ENCODE results near the gene LRRC74B.
"Not testable (repeated sequence)": the region's sequence is repeated elsewhere in the genome, so short reads cannot be mapped to it uniquely, and the experiment has no call there.

The LRRC74B gene

DNA sequence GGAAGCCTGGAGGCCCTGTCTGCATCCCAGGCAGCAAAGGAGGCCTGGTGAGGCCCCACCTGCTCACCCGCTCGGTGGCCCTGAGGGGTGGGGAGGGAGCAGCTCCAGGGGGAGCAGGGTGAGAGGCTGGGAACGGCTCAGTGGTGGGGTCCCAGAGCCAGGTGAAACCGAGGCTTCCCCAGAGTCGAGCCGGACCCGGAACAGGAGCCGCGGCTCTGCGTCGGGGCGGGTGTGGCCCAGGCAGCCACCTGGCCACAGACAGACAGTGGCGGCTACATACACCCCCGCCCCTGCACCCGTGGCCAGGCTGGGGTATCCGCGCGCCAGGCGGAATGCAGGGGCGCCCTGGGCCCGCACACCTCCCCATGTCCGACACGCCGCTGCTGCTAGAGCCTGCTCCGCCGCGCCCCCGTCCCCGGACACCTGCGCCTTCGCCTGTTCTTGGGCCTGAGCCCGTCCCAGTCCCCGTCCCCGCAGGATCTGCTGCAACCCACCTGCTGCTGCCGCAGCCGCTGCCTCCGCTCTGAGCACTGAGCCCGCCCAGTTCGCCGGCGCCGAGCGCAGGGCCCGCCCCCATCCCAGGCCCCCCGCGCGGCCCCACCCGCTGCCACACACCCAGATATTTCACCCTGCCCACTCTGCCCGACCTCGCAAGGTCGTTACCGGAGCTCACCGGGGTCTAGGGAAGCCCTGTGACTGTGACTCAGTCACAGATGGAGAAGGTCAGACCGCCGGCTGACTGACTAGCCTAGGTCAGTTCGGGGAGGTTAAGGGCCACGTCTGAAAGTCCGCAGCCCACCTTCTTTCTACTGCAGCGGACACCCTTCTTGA lies 13.5 kb upstream of the LRRC74B start, which contains the start of gene SLC7A4:
SLC7A4 (minus strand) TSS at position 525 of the 831 bp plus-strand sequence. CDS start 749 bp downstream, outside the sequence.
- DNase-seq (ENCODE audit: low read depth) = no peak

DNA sequence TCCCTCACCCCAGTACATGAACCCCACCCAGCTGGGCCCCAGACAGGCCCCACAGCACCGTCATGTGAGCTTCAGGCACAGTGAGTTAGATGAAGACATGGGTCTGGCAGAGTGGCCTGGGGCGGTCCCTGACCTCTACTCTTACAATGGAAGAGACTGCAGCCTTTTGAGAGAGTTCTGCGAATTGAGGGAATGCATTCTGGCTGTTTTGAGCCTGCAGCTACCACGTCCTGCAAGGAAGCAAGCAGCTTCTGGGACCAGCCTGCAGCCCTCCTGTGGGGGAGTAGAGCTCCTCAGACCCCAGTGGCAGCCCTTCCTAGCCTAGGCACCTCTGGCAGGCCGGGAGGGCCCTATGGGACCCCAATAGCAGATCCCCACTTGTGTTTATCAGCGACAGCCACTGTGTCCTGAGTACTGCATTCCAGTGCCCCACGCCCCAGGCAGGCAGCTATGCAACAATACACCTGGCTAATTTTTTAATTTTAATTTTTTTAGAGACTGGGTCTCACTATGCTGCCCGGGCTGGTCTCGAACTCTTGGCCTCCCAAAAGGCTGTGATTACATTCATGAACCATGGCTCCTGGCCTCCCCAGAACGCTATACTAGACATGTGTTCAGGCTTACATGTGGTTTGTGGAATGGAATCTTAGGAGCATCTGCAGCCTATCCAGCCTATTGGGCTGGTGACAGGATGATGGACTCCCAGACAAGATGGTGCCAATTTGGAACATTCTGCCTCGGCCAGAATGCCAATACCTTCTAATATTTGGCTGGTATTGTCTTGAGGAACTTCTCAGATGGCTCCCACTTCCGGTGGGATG lies 12.7 kb upstream of the LRRC74B start:
- DNase-seq (ENCODE audit: low read depth) = no peak

DNA sequence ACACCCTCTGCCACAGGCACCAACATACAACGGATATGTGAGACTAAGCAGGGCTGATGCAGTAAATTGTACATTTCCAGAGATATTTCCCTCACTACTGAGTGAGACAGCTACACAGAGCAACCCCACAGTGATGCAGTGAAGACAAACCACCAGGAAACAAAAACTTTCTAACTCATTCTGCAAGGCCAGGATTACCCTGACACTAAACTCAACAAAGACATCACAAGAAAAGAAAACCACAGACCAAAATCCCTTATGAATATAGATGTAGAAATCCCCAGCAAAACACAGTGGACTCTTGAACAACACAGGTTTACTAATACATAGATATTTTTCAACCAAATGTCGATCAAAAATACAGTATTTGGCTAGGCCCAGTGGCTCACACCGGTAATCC lies 11.9 kb upstream of the LRRC74B start:
- DNase-seq (ENCODE audit: low read depth) = no peak

- peak; percentile 29 for DNase-seq (ENCODE audit: low read depth)
These were observed 10.8 kb upstream of the LRRC74B start for GRCh38 chr22:21034989-21035388.

DNA sequence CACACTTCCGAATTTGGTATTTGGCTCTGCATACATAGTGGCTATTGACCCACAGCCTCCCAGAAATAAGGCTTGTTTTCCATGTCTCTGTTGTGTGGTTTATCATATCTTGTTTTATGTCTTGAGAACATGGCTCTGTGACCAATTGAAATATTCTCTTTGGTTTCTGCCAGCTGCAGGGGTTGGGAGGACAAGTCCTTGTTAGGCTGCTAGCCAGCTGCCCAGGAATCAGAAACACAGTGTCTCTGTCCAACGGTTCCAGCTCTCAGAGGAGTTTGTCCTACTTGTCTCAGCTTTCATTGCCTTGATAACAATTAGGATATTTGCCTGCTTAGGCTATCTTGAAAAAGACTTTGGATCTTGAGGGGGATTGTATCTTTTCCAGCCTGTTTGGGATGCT lies 7.3 kb upstream of the LRRC74B start:
- peak; percentile 65 for DNase-seq (ENCODE audit: low read depth)

- DNase-seq (ENCODE audit: low read depth) = not testable (repeated sequence)
These were observed 6.6 kb upstream of the LRRC74B start for GRCh38 chr22:21039158-21039557.

GRCh38 chr22:21041937-21042336 lies 3.8 kb upstream of the LRRC74B start:
- peak; percentile 80 for DNase-seq (ENCODE audit: low read depth)

- peak; percentile 54 for DNase-seq (ENCODE audit: low read depth)
These were observed 2.5 kb upstream of the LRRC74B start for GRCh38 chr22:21042978-21043859.

DNA sequence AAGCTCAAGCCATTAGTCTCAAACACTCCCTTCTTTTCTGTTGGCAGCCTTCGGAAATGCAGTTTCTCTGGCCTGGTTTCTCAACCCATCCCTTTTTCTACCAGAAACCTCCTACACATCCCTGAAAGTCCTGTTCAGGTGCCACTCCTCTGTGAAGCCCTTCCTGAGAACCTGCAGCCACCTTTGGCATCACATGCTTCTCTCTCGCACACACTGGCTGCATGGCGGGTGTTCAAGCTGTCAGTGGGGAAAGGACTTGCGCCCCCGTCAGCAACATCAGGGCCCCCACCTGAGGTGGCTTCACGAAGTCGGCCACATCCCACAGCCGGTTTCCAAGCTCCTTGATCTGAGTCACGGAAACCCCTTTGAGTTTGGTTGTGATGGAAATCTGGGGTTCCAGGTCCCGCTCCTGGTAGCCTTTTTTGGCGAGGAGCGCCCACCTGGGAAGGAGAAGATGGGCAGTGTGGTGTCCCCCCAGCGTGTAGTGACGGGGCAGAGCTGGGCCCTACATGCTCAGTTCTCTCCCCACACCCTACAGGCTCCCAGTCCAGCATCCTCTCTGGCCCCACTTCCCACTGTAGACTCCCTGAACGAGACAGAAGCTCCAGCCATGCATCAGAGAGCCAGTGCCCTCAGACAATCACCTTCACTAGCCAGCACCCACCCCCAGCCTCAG lies 1.7 kb upstream of the LRRC74B start:
- no peak for DNase-seq (ENCODE audit: low read depth)

GRCh38 chr22:21044931-21045584 lies 688 bp upstream of the LRRC74B start:
- DNase-seq (ENCODE audit: low read depth) = peak; percentile 87

- DNase-seq (ENCODE audit: low read depth) = no peak
These were observed 1.4 kb downstream of the LRRC74B start for GRCh38 chr22:21047035-21047661.

GRCh38 chr22:21047730-21048129 lies 2.0 kb downstream of the LRRC74B start:
- no peak for DNase-seq (ENCODE audit: low read depth)

DNA sequence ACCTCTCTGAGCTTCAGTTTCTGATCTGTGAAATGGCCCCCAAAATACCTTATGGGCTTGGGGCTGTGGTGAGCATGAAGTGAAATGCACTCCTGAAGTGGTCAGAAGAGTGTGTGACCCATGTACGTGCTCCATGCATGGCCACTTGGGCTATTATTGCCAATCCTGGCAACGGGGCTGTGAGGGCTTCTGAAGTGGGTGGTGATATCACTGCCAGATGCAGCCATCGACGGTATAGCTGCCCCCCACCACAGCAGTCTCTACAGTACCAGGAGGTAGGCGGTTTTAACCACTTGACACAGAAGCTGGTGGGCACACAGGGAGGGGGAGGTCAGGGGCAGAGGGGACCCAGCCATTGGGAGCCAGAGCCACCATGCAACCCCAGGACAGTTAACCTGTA lies 2.7 kb downstream of the LRRC74B start:
- DNase-seq (ENCODE audit: low read depth) = not testable (repeated sequence)

DNA sequence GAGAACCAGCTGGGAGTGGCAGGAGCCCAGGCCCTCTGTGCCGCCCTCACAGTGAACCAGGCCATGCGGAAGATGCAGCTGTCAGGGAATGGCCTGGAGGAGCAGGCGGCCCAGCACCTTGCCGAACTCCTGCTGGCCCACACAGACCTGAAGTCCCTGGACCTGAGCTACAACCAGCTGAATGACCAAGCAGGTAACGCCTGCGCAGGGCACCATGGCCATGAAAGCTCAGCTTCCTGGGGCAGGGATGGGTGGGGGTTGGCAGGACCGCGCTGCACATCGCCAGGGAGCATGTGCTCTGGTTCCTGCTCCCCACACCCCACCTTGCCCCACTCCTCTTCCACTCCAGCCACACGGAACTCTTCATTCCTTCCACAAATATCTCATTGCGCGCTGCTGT lies 3.2 kb downstream of the LRRC74B start:
- DNase-seq (ENCODE audit: low read depth) = not testable (repeated sequence)

DNA sequence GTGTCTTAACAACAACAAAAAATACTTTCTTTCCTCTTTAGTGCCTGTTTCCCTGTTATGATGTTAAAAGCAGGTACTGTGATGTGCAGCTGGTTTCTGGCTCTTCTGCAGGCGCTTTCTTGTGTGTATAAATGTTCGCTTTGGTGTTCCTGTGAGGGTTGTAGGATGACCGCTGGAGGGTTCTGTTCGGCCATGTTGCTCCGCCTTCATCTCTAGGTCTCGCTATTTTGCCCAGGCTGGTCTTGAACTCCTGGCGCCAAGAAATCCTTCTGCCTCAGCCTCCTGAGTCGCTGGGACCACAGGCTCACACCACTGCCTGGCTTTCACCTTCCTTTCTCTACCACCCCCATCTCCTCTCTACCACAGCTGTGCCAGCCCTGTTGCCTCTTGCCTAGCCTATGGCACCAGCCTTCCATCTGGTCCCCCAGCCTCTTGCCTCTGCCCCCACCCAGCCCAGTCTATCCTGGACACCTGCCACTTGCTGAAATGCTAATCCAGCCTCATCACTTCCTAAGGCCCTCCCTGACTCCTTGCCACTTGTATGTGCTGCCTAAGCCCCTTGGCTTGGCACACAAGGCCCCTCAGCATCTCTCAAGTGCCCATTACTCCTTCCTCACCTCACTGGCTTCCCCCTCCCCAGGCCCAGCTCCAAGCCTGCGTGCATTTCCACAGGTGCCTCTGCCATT lies 5.5 kb downstream of the LRRC74B start:
- DNase-seq (ENCODE audit: low read depth) = no peak

DNA sequence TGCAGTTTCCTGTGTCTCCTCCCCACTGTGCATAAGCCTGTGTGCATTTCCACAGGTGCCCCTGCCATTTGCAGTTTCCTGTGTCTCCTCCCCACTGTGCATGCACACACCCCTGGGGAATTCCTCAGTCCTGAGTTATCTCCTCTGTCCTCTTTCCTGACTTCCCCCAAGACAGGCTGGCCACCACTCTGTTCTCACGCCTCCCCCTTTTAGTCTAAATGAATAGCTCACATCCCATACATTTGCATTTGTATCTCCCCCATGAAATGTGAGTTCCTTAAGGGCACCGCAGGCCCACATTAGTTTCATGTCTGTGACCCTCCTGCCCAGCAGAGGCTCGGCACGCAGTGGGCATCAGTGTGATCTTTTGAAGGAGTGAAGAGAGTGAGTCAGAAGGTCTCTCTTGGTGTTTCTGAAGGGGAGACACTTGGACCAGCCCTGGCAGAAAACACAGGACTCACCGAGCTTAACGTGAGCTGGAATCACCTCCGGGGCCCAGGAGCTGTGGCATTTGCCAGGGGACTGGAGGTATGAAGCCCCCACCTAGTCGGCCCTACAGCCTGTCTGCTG lies 6.2 kb downstream of the LRRC74B start:
- peak; percentile 73 for DNase-seq (ENCODE audit: low read depth)

DNA sequence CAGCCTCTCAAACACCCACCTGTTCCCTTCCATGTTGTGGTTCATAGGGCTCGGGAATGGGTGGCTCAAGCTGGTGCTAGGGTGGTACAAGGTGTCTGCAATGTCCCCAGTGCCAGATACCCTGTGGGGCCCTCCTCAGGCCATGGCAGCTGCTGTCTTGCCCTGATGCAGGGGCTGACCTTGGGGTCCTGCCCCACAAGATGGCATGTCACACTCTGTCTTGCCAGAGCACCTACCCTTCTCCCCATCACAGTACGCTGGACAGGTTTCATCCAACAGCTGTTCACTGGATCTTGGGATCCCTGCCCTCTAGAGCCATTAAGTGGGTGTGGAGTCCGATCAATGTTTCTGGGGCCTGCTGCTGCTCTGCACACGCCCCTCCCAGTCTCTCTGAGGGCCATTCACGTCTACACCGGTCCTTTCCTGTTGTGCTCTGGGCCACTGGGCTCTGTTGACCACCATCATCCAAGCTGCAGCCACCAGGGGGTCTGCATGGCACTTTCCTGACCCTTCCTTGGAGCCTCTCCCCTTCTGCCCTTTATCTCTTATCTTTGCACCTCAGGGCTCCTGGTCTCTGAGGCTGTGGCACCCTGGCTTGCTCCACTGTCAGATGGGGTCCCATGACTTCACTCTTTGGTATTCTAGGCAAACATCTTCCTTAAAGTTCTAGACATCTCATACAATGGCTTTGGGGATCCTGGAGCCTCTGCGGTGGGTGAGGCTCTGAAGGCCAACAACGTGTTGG lies 7.1 kb downstream of the LRRC74B start:
- no peak for DNase-seq (ENCODE audit: low read depth)

DNA sequence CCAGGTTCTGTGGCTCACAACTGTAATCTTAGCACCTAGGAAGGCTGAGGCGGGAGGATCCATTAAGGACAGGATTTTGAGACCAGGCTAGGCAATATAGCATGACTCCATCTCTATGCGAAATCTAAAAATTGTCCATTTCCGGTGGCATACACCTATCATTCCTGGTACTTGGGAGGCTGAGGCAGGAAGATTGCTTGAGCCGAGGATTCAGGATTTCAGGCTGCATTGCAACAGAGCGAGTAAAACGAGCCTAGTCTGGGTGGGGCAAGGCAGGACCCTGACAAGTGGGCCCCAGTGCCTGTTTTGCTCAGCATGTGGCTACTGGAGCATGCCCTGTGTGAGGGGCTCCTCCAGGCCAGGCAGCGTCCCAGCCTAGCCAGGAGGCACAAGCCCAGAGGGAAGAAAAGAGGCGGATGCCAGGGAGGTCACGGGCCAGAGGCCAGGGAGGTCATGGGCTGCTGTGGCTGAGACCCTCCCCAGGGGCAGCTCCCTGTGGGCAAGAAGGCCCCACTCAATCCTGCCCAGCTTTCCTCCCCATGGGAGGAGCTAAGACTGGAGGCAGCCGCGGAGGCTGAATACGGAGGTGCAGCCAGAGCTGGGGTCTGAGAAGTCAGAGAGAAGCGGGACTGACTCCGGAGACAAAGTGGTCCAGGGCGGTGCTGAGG lies 8.4 kb downstream of the LRRC74B start:
- DNase-seq (ENCODE audit: low read depth) = no peak
